ENCODE measurements around the gene EXOSC10.
A peak's percentile ranks its signal among the peaks of the same experiment; 100 is the strongest.
"Not testable (repeated sequence)": the region's sequence is repeated elsewhere in the genome, so short reads cannot be mapped to it uniquely, and the experiment has no call there.

The EXOSC10 gene

DNA sequence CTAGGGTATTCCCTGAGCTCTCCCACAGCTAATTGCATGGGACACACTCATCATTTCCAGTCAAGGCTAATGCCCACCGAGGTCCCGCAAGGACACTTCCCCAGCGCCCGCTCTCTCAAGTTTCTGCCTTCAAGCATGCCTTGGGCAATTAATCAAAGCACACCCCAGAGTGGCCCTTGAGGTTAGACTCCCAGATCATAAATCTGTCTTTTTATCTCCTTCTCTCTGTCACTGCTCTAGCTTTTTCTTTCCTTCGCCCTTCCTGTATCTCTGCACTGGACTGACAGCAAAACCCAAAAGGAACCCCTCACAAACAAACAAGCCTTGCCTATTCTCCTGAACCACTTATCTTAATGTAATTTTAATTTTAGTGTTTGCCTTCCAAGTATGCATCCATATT is 7.9 kb upstream of the EXOSC10 start:
- H3K9ac ChIP-seq (ENCODE audit: low read length) = no peak overlapping the region

DNA sequence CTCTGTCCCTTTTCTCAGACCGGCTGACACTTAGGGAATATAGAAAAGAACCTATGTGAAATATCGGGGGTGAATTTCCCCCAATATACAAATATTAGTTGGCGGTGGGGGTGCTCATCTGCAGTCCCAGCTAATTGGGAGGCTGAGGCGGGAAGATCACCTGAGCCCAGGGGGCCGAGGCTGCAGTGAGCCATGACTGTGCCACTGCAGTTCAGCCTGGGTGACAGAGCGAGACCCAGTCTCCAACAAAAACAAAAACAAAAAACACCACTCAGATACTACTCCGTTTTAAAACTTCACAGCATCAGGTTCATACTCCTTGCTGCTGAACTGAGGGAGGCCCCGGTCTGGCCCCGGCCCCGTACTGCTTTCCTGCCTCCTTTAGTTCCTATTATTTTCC is 5.9 kb upstream of the EXOSC10 start:
- Histone ChIP-seq H3K4me1 (ENCODE audit: control insufficient read depth, insufficient read depth, low read length) (no peaks in the 10 kb centered on the region), H3K36me3 (ENCODE audit: control insufficient read depth, insufficient read depth, low read length, severe bottlenecking) (peaks cover 52% of the 10 kb centered on the region), H3K4me3 (ENCODE audit: low read length) (no peak overlapping the region), H3K9me3 (ENCODE audit: control insufficient read depth, low read length) (no peaks in the 10 kb centered on the region), H3K27me3 (replicated peaks; ENCODE audit: control insufficient read depth, insufficient read depth, low read length) (no peaks in the 10 kb centered on the region), H3K9ac (ENCODE audit: low read length) (no peak overlapping the region)
- no peak for DNase-seq (ENCODE audit: low read depth)

More for the DNA sequence above, 7.9 kb upstream of the EXOSC10 start:
- Histone ChIP-seq H3K4me1 (ENCODE audit: control insufficient read depth, insufficient read depth, low read length) (no peaks in the 10 kb centered on the region), H3K36me3 (ENCODE audit: control insufficient read depth, insufficient read depth, low read length, severe bottlenecking) (peaks cover 71% of the 10 kb centered on the region), H3K27me3 (replicated peaks; ENCODE audit: control insufficient read depth, insufficient read depth, low read length) (no peaks in the 10 kb centered on the region), H3K9me3 (ENCODE audit: control insufficient read depth, low read length) (no peaks in the 10 kb centered on the region), H3K4me3 (ENCODE audit: low read length) (no peak overlapping the region)
- no peak for DNase-seq (ENCODE audit: low read depth)

DNA sequence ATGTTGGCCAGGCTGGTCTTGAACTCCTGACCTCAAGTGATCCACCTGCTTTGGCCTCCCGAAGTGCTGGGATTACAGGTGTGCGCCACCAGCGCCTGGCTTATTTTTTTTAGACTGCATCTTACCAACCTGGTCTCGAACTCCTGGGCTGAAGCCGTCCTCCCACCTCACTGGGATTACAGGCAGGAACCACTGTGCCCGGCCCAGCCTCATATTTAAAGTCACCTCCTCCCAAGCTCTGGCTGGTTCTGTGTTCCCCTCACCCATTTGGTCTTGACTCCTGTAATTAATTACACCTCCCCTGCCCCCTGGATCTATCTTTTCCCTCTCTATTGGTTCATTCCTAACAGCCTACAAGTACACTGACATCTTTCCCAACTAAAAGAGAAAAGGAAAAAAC is 1.7 kb upstream of the EXOSC10 start:
- H3K4me1 ChIP-seq (ENCODE audit: control insufficient read depth, insufficient read depth, low read length) = peaks cover 15% of the 10 kb centered on the region
- peaks cover 19% of the 10 kb centered on the region for H3K36me3 ChIP-seq (ENCODE audit: control insufficient read depth, insufficient read depth, low read length, severe bottlenecking)
- no peaks in the 10 kb centered on the region for H3K9me3 ChIP-seq (ENCODE audit: control insufficient read depth, low read length)
- no peak for DNase-seq (ENCODE audit: low read depth)
- no peak overlapping the region for H3K4me3 ChIP-seq (ENCODE audit: low read length)
- H3K9ac ChIP-seq (ENCODE audit: low read length) = no peak overlapping the region
- no peaks in the 10 kb centered on the region for H3K27me3 ChIP-seq (replicated peaks; ENCODE audit: control insufficient read depth, insufficient read depth, low read length)

GRCh38 chr1:11100806-11101205 is 1.1 kb upstream of the EXOSC10 start:
- not testable (repeated sequence) for DNase-seq (ENCODE audit: low read depth); H3K9ac ChIP-seq (ENCODE audit: low read length); H3K9me3 ChIP-seq (ENCODE audit: control insufficient read depth, low read length); H3K27me3 ChIP-seq (replicated peaks; ENCODE audit: control insufficient read depth, insufficient read depth, low read length); H3K4me3 ChIP-seq (ENCODE audit: low read length)
- peaks cover 15% of the 10 kb centered on the region for H3K4me1 ChIP-seq (ENCODE audit: control insufficient read depth, insufficient read depth, low read length)
- peaks cover 19% of the 10 kb centered on the region for H3K36me3 ChIP-seq (ENCODE audit: control insufficient read depth, insufficient read depth, low read length, severe bottlenecking)

- H3K4me3 ChIP-seq (ENCODE audit: low read length) = peak overlapping the region; percentile 99
- peak overlapping the region; percentile 99 for H3K9ac ChIP-seq (ENCODE audit: low read length)
- H3K9me3 ChIP-seq (ENCODE audit: control insufficient read depth, low read length) = no peaks in the 10 kb centered on the region
- H3K36me3 ChIP-seq (ENCODE audit: control insufficient read depth, insufficient read depth, low read length, severe bottlenecking) = peaks cover 19% of the 10 kb centered on the region
- no peak for DNase-seq (ENCODE audit: low read depth)
- H3K27me3 ChIP-seq (replicated peaks; ENCODE audit: control insufficient read depth, insufficient read depth, low read length) = no peaks in the 10 kb centered on the region
- peaks cover 15% of the 10 kb centered on the region for H3K4me1 ChIP-seq (ENCODE audit: control insufficient read depth, insufficient read depth, low read length)
Measured at GRCh38 chr1:11100149-11100493, 452 bp upstream of the EXOSC10 start.

DNA sequence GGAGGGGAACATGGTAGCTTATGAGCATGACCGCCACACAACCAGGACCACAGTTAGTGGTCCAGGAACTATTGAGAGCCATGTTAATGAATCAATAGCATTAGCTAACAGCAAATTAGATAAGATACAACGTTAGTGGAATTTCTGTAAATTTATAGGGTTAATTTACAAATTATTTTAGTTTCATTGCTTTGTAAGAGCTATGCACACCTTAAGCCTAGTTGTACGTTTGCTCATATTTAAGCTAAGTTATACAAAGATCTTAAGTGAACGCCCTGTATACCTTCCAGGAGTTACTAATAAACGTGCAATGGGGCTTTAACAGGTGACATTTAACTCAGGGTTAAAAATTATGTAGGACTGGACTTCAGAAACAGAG is 749 bp downstream of the EXOSC10 start:
- Histone ChIP-seq H3K27me3 (replicated peaks; ENCODE audit: control insufficient read depth, insufficient read depth, low read length) (no peaks in the 10 kb centered on the region), H3K9me3 (ENCODE audit: control insufficient read depth, low read length) (no peaks in the 10 kb centered on the region), H3K4me1 (ENCODE audit: control insufficient read depth, insufficient read depth, low read length) (peaks cover 15% of the 10 kb centered on the region), H3K36me3 (ENCODE audit: control insufficient read depth, insufficient read depth, low read length, severe bottlenecking) (peaks cover 30% of the 10 kb centered on the region), H3K4me3 (ENCODE audit: low read length) (peak overlapping the region; percentile 99), H3K9ac (ENCODE audit: low read length) (peak overlapping the region; percentile 99)
- DNase-seq (ENCODE audit: low read depth) = no peak

- H3K9ac ChIP-seq (ENCODE audit: low read length); DNase-seq (ENCODE audit: low read depth); H3K4me3 ChIP-seq (ENCODE audit: low read length); H3K27me3 ChIP-seq (replicated peaks; ENCODE audit: control insufficient read depth, insufficient read depth, low read length); H3K9me3 ChIP-seq (ENCODE audit: control insufficient read depth, low read length): not testable (repeated sequence)
- peaks cover 53% of the 10 kb centered on the region for H3K36me3 ChIP-seq (ENCODE audit: control insufficient read depth, insufficient read depth, low read length, severe bottlenecking)
- H3K4me1 ChIP-seq (ENCODE audit: control insufficient read depth, insufficient read depth, low read length) = peaks cover 14% of the 10 kb centered on the region
Measured at GRCh38 chr1:11083784-11084183, 15.9 kb downstream of the EXOSC10 start.

DNA sequence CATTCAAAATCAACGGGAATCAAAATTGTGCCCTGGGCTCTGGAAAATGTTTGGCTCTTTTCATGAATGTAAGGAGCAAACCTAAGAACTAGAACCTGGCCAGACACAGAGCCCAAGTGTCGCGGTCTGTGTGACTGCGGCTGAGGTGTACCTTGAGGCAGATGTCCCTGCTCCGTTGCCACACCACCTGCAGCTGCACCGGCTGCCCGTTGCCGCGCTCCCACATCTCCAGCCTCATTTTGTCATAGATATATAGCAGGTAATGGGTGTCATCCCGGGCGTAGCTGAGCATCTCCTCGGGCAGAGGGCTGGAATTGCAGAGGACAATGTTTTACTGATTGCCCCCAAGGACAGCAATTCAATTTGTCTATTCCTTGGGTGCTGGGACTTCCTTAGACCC is 18.7 kb downstream of the EXOSC10 start:
- H3K27me3 ChIP-seq (replicated peaks; ENCODE audit: control insufficient read depth, insufficient read depth, low read length) = no peaks in the 10 kb centered on the region
- peaks cover 22% of the 10 kb centered on the region for H3K4me1 ChIP-seq (ENCODE audit: control insufficient read depth, insufficient read depth, low read length)
- H3K4me3 ChIP-seq (ENCODE audit: low read length) = no peak overlapping the region
- no peaks in the 10 kb centered on the region for H3K9me3 ChIP-seq (ENCODE audit: control insufficient read depth, low read length)
- peaks cover 46% of the 10 kb centered on the region for H3K36me3 ChIP-seq (ENCODE audit: control insufficient read depth, insufficient read depth, low read length, severe bottlenecking)
- no peak overlapping the region for H3K9ac ChIP-seq (ENCODE audit: low read length)
- DNase-seq (ENCODE audit: low read depth) = no peak

- Histone ChIP-seq H3K9ac (ENCODE audit: low read length) (no peak overlapping the region), H3K36me3 (ENCODE audit: control insufficient read depth, insufficient read depth, low read length, severe bottlenecking) (peaks cover 68% of the 10 kb centered on the region), H3K9me3 (ENCODE audit: control insufficient read depth, low read length) (no peaks in the 10 kb centered on the region), H3K27me3 (replicated peaks; ENCODE audit: control insufficient read depth, insufficient read depth, low read length) (no peaks in the 10 kb centered on the region), H3K4me3 (ENCODE audit: low read length) (no peak overlapping the region), H3K4me1 (ENCODE audit: control insufficient read depth, insufficient read depth, low read length) (peaks cover 22% of the 10 kb centered on the region)
- DNase-seq (ENCODE audit: low read depth) = peak; percentile 14
Measured at GRCh38 chr1:11078631-11079030, 21.0 kb downstream of the EXOSC10 start.

DNA sequence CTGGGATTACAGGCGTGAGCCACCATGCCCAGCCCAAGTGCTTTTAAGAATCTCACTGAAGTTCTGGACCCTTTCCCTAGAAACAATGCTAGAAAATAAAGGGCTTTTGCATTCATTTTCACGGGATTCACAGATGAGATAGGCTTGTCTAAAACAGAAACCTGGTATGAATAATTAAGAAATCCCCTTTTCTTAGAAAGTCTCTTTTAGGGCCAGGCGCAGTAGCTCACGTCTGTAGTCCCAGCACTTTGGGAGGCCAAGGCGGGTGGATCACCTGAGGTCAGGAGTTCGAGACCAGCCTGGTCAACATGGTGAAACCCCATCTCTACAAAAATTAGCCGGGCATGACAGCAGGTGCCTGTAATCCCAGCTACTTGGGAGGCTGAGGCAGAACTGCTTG is 26.3 kb downstream of the EXOSC10 start:
- H3K9ac ChIP-seq (ENCODE audit: low read length); H3K27me3 ChIP-seq (replicated peaks; ENCODE audit: control insufficient read depth, insufficient read depth, low read length); H3K9me3 ChIP-seq (ENCODE audit: control insufficient read depth, low read length); H3K4me1 ChIP-seq (ENCODE audit: control insufficient read depth, insufficient read depth, low read length); DNase-seq (ENCODE audit: low read depth); H3K4me3 ChIP-seq (ENCODE audit: low read length): not testable (repeated sequence)
- H3K36me3 ChIP-seq (ENCODE audit: control insufficient read depth, insufficient read depth, low read length, severe bottlenecking) = peaks cover 90% of the 10 kb centered on the region

DNA sequence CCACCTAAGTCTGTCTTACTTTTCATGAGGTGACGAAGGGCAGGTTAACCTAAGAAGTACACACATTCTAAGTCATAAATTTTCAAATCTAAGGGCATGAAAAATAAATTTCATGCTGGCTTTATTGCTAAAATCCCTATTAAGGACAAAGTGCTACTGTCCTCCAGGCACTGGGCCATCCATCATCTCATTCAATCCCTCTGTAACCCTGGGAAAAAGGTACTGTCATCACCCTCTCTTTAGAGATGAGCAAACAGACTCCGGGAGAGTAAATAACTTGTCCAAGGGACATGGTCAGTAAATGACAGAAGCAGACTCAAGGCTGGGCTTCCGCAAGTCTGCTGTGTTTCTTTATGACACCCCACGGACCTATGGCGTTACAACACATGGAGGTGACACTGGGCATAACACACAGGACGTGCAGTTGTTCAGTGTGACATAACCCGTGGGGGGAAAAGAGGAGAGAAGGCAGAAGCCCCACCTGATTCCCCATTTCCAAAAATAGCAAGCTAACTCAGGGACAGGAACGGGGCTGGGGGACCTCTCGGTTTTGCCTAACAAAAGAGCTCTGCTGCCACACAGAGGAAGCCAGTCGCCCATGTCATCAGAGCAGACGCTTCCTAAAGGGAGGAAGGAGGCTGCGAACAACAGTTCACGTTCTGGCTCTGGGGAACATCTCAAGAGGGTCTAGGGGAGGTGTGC is 27.3 kb downstream of the EXOSC10 start:
- Histone ChIP-seq H3K9me3 (ENCODE audit: control insufficient read depth, low read length) (no peaks in the 10 kb centered on the region), H3K4me3 (ENCODE audit: low read length) (no peak overlapping the region), H3K9ac (ENCODE audit: low read length) (no peak overlapping the region), H3K36me3 (ENCODE audit: control insufficient read depth, insufficient read depth, low read length, severe bottlenecking) (peaks cover 98% of the 10 kb centered on the region), H3K27me3 (replicated peaks; ENCODE audit: control insufficient read depth, insufficient read depth, low read length) (no peaks in the 10 kb centered on the region), H3K4me1 (ENCODE audit: control insufficient read depth, insufficient read depth, low read length) (no peaks in the 10 kb centered on the region)
- no peak for DNase-seq (ENCODE audit: low read depth)

All from adipocyte (in vitro differentiated cells).